PC-9 (cell line): ENCODE data around the gene PSMD4. TPM values are rescaled to one million over a fixed set of nuclear protein-coding genes. Genes with fewer than 3 reads are reported as not detected.

ENCODE experiments used
- BruUV-seq: library from RNA; stranded (reverse); fragments of 400-500 nt; replicated peaks from 2 replicates; lab custom pipeline; 2021; lab: Mats Ljungman, UMichigan
- CTCF ChIA-PET: fragments of 300-600 bp; sonication (Branson Sonifier 250); formaldehyde crosslinking; loops from one replicate; lab custom pipeline; 2022; ENCODE audit warnings: antibody characterized with exemption; lab: Charles Lee
- POLR2A ChIA-PET: fragments of 300-600 bp; sonication (Branson Sonifier 250); formaldehyde crosslinking; loops from one replicate; lab custom pipeline; 2022; ENCODE audit warnings: antibody characterized with exemption; ENCODE audit not compliant: unreplicated experiment; lab: Charles Lee
- DNase-seq, 2 experiments: peaks; one replicate each; pipeline versions ENCODE4 v3.0.0 to v3.0.0-alpha.2; 2015 to 2022; ENCODE audit warnings: mixed read lengths in 1 of 2
- H2AFZ ChIP-seq: fragments of 200-600 bp; sonication (generic); 2 replicates; pipeline ENCODE4 v1.8.1; 2017; ENCODE audit warnings: antibody characterized with exemption
- H3F3A ChIP-seq: fragments of 200-600 bp; sonication (generic); 2 replicates; pipeline ENCODE4 v1.8.1; 2017; ENCODE audit warnings: antibody characterized with exemption, mild to moderate bottlenecking, low read depth; ENCODE audit not compliant: insufficient read depth
- H3K27ac ChIP-seq: fragments of 200-600 bp; sonication (generic); 2 replicates; pipeline ENCODE4 v1.6.1; 2016; ENCODE audit warnings: mixed run types
- H3K27me3 ChIP-seq: fragments of 200-600 bp; sonication (generic); 2 replicates; pipeline ENCODE4 v1.6.1; 2016; ENCODE audit warnings: low read depth, mixed run types; ENCODE audit not compliant: insufficient read depth
- H3K36me3 ChIP-seq: fragments of 200-600 bp; sonication (generic); 2 replicates; pipeline ENCODE4 v1.6.1; 2016; ENCODE audit warnings: low read depth, mixed run types
- H3K4me1 ChIP-seq: fragments of 200-600 bp; sonication (generic); replicated peaks from 2 replicates; pipeline ENCODE4 v1.6.1; 2016; ENCODE audit warnings: mixed run types; ENCODE audit not compliant: insufficient read depth
- H3K4me2 ChIP-seq: fragments of 200-600 bp; sonication (generic); 2 replicates; pipeline ENCODE4 v1.6.1; 2017; ENCODE audit warnings: mixed run types
- H3K4me3 ChIP-seq: fragments of 200-600 bp; sonication (generic); 2 replicates; pipeline ENCODE4 v1.6.1; 2016; ENCODE audit warnings: mixed run types
- H3K79me2 ChIP-seq: fragments of 200-600 bp; sonication (generic); 2 replicates; pipeline ENCODE4 v1.6.1; 2017; ENCODE audit warnings: low read depth, mixed run types
- H3K9me2 ChIP-seq: fragments of 200-600 bp; sonication (generic); 2 replicates; pipeline ENCODE4 v1.8.1; 2017; ENCODE audit warnings: mild to moderate bottlenecking; ENCODE audit not compliant: insufficient read depth
- H3K9me3 ChIP-seq: fragments of 200-600 bp; sonication (generic); 2 replicates; pipeline ENCODE4 v1.8.1; 2016; ENCODE audit warnings: low read depth; ENCODE audit not compliant: insufficient read depth
- H4K20me1 ChIP-seq: fragments of 200-600 bp; sonication (generic); 2 replicates; pipeline ENCODE4 v1.8.1; 2017; ENCODE audit not compliant: insufficient read depth
- EZH2 ChIP-seq: fragments of 200-600 bp; sonication (generic); IDR thresholded peaks from 2 replicates; pipeline ENCODE4 v1.8.0; 2017; ENCODE audit warnings: antibody characterized with exemption, low read depth
- intact Hi-C: fragments of 100-400 bp; cut with micrococcal nuclease; formaldehyde crosslinking; loops from one replicate; pipeline ENCODE4 v1.10.0; 2022; ENCODE audit not compliant: unreplicated experiment
- total RNA-seq: library from RNA; stranded (reverse); gene quantifications from 2 replicates; pipeline ENCODE4 v1.2.3, GENCODE V29; 2021
- TF ChIP-seq, protein P1 (sequence below): fragments of 200-600 bp; sonication (generic); conservative IDR thresholded peaks from 2 replicates; pipeline ENCODE4 v1.6.1; 2017; ENCODE audit warnings: mixed run types, antibody characterized with exemption, mild to moderate bottlenecking, moderate library complexity

PSMD4 gene
- total RNA-seq, 1 experiment from 2014 or later: 230 TPM

DNA sequence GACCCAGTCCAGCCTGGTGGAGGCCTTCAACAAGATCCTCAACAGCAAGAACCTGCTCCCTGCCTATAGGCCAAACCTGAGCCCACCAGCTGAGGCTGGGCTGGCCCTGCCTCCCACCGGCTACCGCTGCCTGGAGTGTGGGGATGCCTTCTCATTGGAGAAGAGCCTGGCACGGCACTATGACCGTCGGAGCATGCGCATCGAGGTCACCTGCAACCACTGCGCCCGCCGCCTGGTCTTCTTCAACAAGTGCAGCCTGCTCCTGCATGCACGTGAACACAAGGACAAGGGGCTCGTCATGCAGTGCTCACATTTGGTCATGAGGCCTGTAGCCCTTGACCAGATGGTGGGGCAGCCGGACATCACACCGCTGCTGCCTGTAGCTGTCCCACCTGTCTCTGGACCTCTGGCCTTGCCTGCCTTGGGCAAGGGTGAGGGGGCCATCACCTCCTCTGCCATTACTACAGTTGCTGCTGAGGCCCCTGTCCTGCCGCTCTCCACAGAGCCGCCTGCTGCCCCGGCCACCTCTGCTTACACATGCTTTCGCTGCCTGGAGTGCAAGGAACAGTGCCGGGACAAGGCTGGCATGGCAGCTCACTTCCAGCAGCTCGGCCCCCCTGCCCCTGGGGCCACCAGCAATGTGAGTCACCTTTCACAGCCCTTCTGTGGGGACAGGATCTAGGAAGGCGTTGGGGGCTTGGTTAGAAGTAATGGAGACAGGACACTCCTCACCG lies 33.4 kb downstream of the PSMD4 start:
- Histone ChIP-seq H3K27me3 (no peaks in the 10 kb centered on the region), H3F3A (peaks cover 6% of the 10 kb centered on the region; the same call in 1 of the 2 replicates), H3K36me3 (peaks cover 4% of the 10 kb centered on the region; the same call in 1 of the 2 replicates), H3K4me1 (peaks cover 13% of the 10 kb centered on the region; the same call in 1 of the 2 replicates), H2AFZ (no peak overlapping the region), H3K9me3 (no peaks in the 10 kb centered on the region), H3K4me3 (no peak overlapping the region), H4K20me1 (peaks cover 4% of the 10 kb centered on the region; the same call in 1 of the 2 replicates), H3K9me2 (no peaks in the 10 kb centered on the region), H3K27ac (no peak overlapping the region), H3K79me2 (peaks cover 29% of the 10 kb centered on the region), H3K4me2 (no peak overlapping the region)
- intact Hi-C loops: loop anchor here (10.0 kb wide), 1 partner anchor 547 kb away; the partner anchor contains the start of genes C2CD4D and RORC
- ChIA-PET CTCF (no interaction called here), POLR2A (interaction anchor here (0.6 kb wide), 1 partner anchor 393 kb away, joined by 31 read pairs; no protein-coding TSS in a partner anchor)
- TF ChIP-seq, protein P1, sequence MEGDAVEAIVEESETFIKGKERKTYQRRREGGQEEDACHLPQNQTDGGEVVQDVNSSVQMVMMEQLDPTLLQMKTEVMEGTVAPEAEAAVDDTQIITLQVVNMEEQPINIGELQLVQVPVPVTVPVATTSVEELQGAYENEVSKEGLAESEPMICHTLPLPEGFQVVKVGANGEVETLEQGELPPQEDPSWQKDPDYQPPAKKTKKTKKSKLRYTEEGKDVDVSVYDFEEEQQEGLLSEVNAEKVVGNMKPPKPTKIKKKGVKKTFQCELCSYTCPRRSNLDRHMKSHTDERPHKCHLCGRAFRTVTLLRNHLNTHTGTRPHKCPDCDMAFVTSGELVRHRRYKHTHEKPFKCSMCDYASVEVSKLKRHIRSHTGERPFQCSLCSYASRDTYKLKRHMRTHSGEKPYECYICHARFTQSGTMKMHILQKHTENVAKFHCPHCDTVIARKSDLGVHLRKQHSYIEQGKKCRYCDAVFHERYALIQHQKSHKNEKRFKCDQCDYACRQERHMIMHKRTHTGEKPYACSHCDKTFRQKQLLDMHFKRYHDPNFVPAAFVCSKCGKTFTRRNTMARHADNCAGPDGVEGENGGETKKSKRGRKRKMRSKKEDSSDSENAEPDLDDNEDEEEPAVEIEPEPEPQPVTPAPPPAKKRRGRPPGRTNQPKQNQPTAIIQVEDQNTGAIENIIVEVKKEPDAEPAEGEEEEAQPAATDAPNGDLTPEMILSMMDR: no peak
- TF ChIP-seq EZH2: no peak
- no TSS peak for BruUV-seq
- no peak for DNase-seq

- TF ChIP-seq, protein P1: no peak
- TF ChIP-seq EZH2: no peak
- no peak overlapping the region for H3K4me3 ChIP-seq
- H3K79me2 ChIP-seq: peaks cover 24% of the 10 kb centered on the region
- peaks cover 10% of the 10 kb centered on the region; the same call in 1 of the 2 replicates for H3K4me1 ChIP-seq
- no peak overlapping the region for H3K4me2 ChIP-seq
- peaks cover 4% of the 10 kb centered on the region; the same call in 1 of the 2 replicates for H4K20me1 ChIP-seq
- BruUV-seq: no TSS peak
- H3K27me3 ChIP-seq: no peaks in the 10 kb centered on the region
- peaks cover 4% of the 10 kb centered on the region; the same call in 1 of the 2 replicates for H3K36me3 ChIP-seq
- H3K9me2 ChIP-seq: no peaks in the 10 kb centered on the region
- no peak overlapping the region for H2AFZ ChIP-seq
- ChIA-PET POLR2A (interaction anchor here (0.6 kb wide), 1 partner anchor 393 kb away, joined by 31 read pairs; no protein-coding TSS in a partner anchor), CTCF (no interaction called here)
- no peaks in the 10 kb centered on the region for H3K9me3 ChIP-seq
- no peak for DNase-seq
- H3K27ac ChIP-seq: no peak overlapping the region
- H3F3A ChIP-seq: peaks cover 6% of the 10 kb centered on the region; the same call in 1 of the 2 replicates
- intact Hi-C loops: loop anchor here (10.0 kb wide), 1 partner anchor 546 kb away; the partner anchor contains the start of genes C2CD4D and RORC
Measured at GRCh38 chr1:151288502-151288901, 34.0 kb downstream of the PSMD4 start.

DNA sequence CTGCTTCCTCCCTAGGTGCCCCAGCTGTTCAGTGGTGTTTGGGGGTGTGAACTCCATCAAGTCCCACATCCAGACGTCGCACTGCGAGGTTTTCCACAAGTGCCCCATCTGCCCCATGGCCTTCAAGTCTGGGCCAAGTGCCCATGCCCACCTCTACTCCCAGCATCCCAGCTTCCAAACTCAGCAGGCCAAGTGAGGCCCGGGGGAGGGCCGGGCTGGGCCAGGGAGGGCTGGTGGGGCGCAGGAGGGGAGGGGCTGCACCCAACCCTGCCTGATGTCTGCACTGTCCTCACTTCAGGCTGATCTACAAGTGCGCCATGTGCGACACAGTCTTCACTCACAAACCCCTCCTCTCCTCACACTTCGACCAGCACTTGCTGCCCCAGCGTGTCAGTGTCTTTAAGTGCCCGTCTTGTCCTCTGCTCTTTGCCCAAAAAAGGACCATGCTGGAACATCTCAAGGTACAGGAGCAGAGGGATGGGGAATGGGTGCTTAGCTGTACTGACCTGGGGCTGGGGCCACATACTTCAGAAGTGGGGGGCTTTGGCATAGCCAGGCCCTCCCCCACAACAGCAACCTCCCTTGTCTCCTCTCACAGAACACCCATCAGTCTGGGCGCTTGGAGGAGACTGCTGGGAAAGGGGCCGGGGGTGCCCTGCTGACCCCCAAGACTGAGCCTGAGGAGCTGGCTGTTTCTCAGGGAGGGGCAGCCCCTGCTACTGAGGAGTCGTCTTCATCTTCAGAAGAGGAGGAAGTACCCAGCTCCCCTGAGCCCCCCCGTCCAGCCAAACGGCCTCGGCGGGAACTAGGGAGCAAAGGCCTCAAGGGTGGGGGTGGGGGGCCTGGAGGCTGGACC lies 34.8 kb downstream of the PSMD4 start:
- BruUV-seq: no TSS peak
- no peaks in the 10 kb centered on the region for H3K27me3 ChIP-seq
- H3K27ac ChIP-seq: no peak overlapping the region
- no peaks in the 10 kb centered on the region for H3K9me2 ChIP-seq
- no peak overlapping the region for H2AFZ ChIP-seq
- TF ChIP-seq EZH2: no peak
- TF ChIP-seq, protein P1: no peak
- peaks cover 9% of the 10 kb centered on the region; the same call in 1 of the 2 replicates for H3F3A ChIP-seq
- H3K36me3 ChIP-seq: peaks cover 4% of the 10 kb centered on the region; the same call in 1 of the 2 replicates
- no peaks in the 10 kb centered on the region for H3K9me3 ChIP-seq
- ChIA-PET CTCF (no interaction called here), POLR2A (no interaction called here)
- H3K4me3 ChIP-seq: no peak overlapping the region
- H3K4me1 ChIP-seq: 0 out of 2 replicates have a peak, but pooled peaks cover 2% of the 10 kb centered on the region
- intact Hi-C loops: loop anchor here (10.0 kb wide), 1 partner anchor 545 kb away; the partner anchor contains the start of genes C2CD4D and RORC
- H3K4me2 ChIP-seq: no peak overlapping the region
- no peaks in the 10 kb centered on the region; the same call in 1 of the 2 replicates for H4K20me1 ChIP-seq
- no peak for DNase-seq
- H3K79me2 ChIP-seq: peaks cover 15% of the 10 kb centered on the region
